Fibroblast of mammary gland (primary cell): Measurements from ENCODE around the gene TMEM151A.

ENCODE experiments used
- DNase-seq: peaks from one replicate; pipeline ENCODE4 v3.0.0-alpha.2; 2010; ENCODE audit warnings: low read depth
- H3K4me3 ChIP-seq: 2 replicates; pipeline ENCODE4 v1.5.1; 2011; ENCODE audit warnings: low read depth, mild to moderate bottlenecking, low read length, moderate library complexity; ENCODE audit not compliant: control insufficient read depth
- TF ChIP-seq, protein P1 (sequence below): conservative IDR thresholded peaks from 2 replicates; pipeline ENCODE4 v1.5.1; 2011; ENCODE audit warnings: low read depth, low read length, inconsistent platforms; ENCODE audit not compliant: control insufficient read depth, insufficient read depth

Gene TMEM151A

GRCh38 chr11:66328302-66329144, 36.8 kb downstream of the TMEM151A start:
- TF ChIP-seq, protein P1, sequence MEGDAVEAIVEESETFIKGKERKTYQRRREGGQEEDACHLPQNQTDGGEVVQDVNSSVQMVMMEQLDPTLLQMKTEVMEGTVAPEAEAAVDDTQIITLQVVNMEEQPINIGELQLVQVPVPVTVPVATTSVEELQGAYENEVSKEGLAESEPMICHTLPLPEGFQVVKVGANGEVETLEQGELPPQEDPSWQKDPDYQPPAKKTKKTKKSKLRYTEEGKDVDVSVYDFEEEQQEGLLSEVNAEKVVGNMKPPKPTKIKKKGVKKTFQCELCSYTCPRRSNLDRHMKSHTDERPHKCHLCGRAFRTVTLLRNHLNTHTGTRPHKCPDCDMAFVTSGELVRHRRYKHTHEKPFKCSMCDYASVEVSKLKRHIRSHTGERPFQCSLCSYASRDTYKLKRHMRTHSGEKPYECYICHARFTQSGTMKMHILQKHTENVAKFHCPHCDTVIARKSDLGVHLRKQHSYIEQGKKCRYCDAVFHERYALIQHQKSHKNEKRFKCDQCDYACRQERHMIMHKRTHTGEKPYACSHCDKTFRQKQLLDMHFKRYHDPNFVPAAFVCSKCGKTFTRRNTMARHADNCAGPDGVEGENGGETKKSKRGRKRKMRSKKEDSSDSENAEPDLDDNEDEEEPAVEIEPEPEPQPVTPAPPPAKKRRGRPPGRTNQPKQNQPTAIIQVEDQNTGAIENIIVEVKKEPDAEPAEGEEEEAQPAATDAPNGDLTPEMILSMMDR: peak; percentile 84
- no peak overlapping the region for H3K4me3 ChIP-seq
- peak; percentile 71 for DNase-seq

- H3K4me3 ChIP-seq: no peak overlapping the region
- TF ChIP-seq, protein P1: no peak
- no peak for DNase-seq
Observed at GRCh38 chr11:66329165-66329673, 37.5 kb downstream of the TMEM151A start.

GRCh38 chr11:66330931-66331330, 39.2 kb downstream of the TMEM151A start:
- no peak for DNase-seq
- H3K4me3 ChIP-seq: no peak overlapping the region
- TF ChIP-seq, protein P1: no peak

DNA sequence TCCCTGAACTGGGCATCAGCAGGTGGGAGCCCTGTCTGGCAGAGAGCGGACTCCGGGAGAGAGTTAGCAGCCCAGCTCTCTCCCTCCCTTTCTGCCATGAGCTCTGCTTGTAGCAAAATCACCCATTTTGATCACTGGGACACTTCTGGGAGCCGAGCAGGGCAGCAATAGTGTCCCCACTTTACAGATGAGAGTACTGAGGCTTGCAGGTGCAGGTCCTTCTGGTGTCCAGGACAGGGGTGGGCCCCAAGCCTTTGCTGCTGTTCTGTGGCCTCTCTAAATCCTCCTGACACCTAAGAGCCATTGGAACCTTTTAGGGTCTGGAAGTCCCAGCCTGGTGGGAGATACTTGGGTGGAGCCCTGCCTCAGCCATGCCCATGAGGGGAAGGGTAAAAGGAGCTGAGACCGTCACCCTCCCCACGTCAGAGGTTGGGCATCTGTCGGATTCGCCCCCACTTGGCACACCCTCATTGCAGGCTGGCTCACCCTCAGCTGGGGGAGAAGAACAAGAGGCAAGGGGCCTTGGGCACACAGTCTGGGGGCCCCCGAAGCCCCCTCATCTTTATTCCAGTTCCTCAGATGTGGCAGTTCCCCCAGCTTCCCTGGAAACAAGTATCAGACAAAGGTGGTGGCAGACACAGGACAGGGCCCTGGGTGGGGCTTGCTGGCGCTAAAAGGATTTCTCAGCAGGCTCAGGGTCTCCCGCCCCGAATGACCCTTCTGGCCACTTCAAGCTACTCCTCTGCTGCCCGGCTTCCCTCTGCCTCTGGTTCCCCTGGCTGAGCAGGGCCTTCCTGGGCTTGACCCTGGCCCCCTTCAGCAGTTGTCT, 40.1 kb downstream of the TMEM151A start:
- H3K4me3 ChIP-seq: no peak overlapping the region
- no peak for DNase-seq
- TF ChIP-seq, protein P1: no peak

DNA sequence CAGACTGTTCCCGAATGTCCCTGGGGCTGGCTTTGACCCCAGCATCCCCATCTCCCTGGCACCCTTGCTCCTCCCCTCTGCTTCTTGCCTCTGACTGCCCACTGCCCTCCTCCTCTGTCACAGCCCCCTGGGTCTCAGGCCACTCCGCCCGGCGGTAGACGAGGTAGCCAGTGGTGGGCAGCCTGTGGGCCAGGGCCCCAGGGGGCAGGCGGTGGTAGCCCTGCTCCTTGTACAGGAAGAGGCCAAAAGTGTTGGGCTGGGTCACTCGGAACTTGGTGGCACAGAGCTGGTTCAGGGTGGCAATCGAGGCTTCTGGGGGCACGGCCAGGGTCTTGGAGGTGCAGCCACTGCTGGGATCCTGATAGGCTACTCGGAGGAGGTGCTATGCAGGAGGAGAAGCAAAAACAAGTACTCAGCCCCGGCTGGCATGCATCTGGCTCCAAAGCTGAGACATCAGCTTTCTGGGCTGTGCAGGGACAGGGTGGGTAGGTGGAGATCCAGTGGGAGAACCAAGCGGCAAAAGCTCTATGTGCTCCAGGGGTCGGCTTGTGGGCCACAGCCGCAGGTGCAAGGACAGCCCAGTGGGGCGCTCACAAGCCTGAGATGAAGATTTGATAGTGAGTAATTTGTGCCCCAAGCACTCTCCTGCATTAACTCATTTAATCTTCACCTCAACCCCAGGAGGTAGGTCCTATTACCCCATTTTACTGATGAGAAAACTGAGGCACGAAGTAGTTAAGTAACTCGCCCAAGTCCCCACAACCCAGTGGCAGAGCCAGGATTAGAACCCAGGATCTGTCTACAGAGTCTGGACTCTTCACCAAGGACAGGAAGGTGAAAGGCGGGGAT, 40.9 kb downstream of the TMEM151A start:
- TF ChIP-seq, protein P1: no peak
- H3K4me3 ChIP-seq: no peak overlapping the region
- no peak for DNase-seq
